GM19455 (cell line): ENCODE results near the gene TBCCD1.
A peak's percentile ranks its signal among the peaks of the same experiment; 100 is the strongest.

Experiments used
- ATAC-seq: cut with Tn5 transposase; IDR thresholded peaks from one replicate; pipeline ENCODE4 v1.9.1; 2021; ENCODE audit not compliant: unreplicated experiment

Gene TBCCD1, protein sequence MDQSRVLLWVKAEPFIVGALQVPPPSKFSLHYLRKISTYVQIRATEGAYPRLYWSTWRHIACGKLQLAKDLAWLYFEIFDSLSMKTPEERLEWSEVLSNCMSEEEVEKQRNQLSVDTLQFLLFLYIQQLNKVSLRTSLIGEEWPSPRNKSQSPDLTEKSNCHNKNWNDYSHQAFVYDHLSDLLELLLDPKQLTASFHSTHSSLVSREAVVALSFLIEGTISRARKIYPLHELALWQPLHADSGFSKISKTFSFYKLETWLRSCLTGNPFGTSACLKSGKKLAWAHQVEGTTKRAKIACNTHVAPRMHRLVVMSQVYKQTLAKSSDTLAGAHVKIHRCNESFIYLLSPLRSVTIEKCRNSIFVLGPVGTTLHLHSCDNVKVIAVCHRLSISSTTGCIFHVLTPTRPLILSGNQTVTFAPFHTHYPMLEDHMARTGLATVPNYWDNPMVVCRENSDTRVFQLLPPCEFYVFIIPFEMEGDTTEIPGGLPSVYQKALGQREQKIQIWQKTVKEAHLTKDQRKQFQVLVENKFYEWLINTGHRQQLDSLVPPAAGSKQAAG

DNA sequence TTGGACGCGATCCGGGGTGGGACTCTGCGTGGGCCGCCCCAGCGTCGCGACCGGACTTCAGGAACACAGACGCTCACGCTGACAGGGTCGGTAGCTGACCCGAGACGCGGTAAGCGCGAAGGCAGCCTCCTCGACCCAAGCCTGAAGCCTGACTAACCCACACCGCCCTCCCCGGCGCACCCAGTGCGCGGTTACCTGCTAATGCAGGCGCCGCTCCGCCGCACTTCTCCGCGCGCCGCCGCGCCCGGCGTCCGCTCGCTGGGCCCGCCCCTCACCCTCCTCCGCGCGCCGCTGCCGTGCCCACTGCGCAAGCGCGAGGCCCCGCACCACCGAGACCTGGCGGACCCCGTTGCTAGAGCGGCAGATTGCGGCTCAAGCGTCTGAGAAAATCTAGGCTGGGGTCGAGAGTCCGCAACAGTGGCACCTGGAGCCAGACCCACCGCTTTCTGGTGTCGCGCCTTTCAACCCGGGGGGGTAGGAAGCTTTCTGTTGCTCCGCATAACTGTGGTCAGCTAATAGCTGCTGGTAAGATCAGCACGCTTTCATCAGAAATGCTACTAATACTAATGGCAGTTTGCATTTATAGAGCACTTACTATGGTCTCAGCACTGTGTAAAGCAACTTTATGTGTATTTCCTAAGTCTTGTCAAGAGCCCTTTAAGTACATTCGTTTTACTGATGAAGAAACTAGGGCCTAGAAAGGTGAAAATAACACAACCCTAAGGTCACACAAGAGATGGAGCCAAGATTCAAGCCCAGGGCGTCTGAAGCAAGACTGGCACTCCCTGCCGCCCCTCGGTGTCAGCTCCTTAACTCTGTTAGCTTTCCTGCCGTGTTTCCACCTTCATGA is at the start of gene TBCCD1:
TBCCD1 (minus strand) TSS at position 268 of the 850 bp plus-strand sequence. CDS start 3,010 bp downstream, outside the sequence.
- ATAC-seq, result peak; percentile 47

DNA sequence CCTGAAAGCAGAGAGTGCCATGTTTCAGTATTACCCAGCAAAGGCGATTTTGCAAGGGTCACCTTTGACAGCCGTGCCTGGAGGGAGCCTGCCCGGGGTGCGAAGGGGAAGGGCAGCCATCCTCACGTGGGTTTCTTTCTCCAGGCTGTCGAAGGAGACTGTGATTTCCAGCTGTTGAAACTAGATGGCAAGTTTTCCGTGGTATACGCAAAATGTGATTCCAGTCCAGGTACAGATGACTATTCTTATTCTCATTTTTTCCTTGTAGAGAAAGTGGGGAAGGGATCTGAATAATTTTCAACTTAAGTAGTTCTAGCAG is 49.1 kb upstream of the TBCCD1 start:
- no peak for ATAC-seq

DNA sequence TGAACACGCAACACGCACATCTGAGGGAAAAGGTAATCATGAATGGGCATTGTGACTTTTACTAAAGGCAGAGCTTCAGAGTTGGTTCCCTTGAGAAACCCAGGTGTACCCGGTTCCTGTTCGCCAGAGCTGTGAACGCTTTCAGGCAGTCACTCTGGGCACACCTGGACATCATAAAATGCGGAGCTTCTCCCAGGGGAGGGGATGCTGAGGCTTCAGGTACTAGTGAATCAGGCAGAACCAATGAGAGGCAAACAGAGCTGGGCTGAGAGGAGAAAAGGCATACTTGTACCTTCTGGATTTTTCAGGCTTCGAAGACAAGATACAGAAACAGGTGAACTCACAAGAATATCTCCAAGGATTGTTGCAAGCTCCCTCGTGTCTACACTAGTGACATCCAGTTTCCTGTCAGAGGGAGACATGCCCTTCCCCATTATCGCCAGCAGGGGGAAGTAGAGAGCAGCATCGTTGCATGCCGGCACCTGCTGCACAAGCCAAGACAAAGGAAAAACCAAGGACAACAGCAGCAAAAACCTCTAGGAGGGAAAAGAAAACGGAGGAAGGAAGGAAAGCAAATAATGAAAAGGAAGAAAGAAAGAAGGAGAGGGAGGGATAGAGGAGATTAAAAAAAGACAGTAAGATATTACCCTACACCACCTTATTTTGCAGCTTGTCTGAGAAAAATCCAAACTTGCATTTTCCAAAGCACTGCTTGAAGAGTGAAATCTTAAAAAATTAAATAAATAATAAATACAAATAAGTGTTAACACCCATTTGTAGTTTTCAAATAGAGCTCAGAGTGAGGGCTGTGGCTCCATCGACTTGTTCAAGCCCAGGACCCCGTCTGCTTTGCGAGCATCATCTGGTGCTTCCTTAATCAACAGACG is 47.7 kb upstream of the TBCCD1 start:
- no peak for ATAC-seq

DNA sequence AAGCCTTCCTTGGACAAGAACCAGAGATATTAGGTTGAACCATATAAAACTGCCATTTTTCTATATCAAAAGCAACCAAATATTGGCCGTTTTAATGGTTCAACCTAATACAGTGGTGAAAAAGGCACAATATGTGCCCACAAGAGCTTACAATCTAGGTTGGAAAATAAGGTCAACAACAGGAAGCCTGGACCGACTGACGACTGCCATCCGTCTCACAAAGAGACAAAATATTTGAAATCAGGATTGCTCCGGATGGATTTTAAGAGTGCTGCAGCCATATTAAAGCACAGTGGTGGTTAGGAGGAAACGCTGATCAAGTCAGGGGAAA is 47.1 kb upstream of the TBCCD1 start:
- no peak for ATAC-seq

DNA sequence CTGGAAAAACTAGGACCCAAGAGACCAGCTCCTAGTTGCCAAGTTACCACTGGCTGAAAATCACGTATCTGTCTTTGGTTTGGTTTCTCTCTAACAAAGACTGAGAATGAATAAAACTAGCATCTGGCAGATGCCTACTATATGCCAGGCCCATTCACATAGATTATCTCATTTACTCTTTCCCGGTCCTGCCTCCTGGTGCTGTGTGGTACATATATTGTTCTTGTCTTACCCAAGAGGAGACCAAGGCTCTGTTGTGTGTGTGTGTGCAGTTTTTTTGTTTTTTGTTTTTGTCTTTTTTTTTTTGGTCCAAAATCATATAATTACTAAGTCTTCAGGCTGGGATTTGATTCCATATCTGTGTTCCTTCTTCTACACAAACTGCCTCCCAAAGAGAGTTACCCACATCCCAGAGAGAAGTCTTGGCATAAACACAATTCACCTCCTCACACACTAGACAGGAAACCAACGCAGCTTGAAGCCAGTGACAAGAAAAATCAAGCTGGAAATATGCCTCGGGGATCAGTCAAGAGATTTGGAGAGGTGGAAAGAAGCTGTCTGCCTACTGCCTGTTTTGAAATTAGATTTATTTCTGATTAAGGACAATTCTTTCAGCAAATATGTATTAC is 46.6 kb upstream of the TBCCD1 start:
- no peak for ATAC-seq

DNA sequence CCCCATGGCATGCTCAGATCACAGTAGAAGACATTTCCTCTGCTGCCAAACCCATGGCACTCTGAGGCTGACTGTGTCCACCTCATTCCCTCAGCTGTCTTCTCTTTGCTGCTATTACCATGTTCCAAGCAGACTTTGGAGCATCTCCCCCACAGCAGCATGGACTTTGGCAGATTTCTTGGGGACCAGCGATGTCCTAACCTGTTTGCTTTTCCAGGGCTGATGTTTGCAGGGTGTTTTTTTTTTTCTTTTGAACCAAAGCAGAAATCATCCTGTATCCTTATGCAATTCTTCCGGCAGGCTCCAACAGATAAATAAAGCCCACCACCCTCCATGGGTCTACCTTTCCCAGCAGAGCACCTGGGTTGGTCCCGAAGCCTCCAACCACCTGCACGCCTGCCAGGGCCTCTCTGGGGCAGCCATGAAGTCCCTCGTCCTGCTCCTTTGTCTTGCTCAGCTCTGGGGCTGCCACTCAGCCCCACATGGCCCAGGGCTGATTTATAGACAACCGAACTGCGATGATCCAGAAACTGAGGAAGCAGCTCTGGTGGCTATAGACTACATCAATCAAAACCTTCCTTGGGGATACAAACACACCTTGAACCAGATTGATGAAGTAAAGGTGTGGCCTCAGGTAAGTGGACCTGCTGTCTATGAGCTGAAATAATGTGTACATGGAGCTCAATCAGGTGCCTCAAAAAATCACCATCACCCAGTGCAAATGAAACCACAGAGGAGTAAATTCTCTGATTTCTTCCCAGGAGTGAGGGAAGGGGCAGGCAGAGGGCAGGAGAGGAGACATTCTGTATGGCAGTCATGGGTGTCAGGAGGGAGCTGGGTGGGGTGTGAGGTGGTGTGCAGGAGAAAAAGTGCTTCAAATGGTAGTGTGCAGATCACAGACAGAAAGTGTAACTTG is 45.8 kb upstream of the TBCCD1 start, which contains the start of gene AHSG:
AHSG (plus strand) TSS at position 340 of the 916 bp plus-strand sequence; CDS start at position 422, 82 bp downstream.
- no peak for ATAC-seq

DNA sequence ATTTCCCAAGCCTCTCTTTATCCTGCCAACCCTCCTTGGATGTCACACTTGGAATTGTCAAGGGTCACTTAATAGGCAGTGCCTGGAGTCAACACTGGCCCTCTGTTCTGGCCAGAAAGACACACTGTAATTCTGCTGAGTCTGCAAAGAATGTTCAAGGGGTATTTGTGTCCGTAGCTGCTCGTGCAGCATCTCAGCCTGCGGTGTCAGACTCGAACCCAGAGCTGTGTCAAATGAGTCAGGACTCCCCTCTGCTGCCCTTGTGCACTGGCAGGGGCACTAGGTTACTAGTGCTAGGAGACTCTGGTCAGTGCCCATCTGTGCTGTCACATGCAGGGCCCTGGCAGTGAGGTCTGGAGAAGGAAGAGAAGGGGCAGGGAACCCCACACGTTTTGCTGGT is 44.9 kb upstream of the TBCCD1 start:
- no peak for ATAC-seq

DNA sequence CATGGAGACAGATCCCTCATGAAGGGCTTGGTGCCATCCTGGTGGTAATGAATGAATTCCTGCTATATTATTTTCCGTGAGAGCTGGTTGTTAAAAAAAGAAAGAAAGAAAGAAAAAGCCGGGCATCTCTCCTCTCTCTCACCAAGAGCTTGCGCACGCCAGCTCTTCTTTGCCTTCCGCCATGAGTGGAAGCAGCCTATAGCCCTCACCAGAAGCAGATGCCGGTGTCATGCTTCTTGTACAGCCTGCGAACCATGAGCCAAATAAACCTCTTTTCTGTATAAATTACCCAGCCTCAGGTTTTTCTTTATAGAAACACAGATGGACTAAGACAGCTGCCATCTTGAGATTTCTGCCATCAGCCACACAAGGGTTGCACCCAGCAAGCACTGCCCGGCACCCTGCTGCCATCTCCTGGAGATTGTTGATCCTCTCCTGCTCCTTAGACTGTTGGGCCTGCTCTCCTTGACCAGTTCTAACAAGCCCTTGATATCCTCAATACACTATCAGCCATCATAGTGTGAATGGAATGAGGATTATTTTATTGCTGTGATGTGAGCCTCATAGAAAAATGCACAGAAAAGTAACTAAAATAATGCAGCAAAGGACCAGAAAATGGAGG is 42.2 kb upstream of the TBCCD1 start:
- no peak for ATAC-seq

DNA sequence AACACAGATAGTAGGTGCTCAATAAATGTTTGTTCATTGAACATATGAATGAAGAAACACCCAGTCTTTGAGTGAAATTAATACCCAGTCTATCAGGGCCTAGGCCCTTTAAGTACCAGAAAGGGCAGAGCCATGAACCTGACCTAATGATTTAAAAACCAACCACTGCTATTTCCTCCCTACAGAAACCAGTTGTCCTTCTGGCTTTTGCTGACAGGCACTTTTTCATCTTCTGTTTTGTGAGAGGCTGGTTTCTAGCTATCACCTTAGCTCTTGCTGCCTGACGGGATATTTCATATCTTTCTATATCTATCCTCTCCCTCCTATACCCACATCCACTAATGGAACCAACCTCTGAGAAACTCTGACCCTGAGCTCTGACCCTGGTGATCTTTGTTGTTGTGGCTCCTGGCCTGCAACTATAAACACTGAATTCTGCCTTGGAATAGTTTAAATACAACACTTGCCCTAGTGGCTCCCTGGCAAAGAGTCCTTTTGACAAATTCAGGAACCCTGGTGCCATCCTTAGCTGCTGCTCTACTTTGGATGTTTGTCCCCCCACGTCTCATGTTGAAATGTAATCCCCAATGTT is 41.6 kb upstream of the TBCCD1 start:
- no peak for ATAC-seq

DNA sequence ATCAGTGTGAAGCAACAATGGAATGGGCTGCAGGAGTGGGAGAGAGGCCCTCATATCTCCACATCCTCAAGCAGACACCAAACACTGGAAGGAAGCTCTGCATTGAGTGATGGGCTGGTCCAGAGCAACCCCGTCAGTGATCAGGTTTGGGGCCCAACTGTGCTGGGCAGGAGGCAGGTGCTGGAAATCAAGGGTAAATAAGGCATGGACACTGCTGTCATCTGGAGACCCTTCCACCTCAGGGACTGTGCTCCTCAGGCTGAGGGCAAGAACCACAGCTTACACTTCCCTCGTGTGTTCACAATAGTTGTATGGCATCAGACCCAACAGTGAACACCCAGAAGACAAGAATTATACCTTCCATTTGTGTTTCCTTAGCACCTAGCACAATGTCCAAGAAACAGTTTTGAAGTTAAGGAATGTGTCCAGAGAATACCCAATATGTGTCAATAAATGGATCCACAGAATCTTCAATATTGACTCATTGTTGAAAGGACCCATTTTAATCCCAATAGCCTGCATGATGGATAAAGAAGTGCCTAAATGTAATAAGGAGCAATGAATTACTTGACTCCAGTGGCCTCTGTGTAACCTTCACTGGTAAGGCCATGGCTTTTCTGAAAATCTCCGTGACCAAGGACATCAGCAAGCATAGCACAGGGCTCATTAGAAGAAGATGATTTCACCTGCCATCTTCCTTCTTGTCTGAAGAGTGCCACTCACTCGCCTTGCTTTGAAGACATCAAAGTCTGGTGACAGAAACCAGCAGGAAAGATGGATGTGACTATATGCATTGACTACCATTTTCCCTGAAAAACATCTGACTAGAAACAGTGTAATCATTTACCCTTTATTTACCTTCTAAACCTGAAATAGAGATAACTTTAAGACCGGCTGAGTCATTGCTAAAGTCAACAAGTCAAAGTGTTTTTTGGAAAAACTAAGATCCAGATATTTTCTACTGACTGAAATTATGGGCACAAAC is 38.7 kb upstream of the TBCCD1 start:
- ATAC-seq, result no peak

DNA sequence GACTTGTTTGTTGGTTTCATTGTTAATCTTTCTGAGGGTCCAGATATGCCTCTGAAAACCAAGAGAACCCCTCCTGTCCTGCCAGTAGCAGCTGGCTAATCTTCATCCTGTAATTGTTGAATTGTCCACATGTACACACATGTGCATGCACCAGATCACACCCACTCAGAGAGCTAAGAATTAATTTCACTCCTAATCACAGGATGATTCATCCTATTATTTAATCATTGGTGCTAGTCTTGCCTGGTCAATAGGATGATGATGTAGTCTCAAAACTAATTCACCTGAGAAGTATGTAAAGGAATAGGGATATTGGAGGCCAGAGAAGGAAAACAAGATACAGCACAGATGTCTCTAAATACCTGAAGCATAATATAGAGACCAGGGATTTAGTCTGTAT is 37.9 kb upstream of the TBCCD1 start:
- no peak for ATAC-seq

DNA sequence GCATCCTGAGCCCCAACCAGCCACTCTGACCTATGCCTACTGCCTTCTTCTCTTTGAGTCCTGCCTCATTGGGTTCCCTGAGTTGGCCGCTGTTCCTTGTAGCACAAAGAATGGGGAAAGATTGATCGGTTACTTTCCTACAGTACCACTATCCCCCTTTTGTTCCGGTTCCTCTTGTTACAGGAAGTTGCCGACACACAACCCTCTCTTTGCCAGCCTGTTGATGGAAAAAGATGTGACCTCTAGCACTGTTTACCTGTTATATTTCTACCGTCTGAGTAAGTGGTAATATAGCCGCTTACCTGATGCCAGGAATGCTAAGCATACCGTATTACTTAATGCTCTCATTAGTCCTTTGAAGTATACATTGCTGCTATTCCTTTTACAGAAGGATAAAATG is 36.0 kb upstream of the TBCCD1 start:
- no peak for ATAC-seq

DNA sequence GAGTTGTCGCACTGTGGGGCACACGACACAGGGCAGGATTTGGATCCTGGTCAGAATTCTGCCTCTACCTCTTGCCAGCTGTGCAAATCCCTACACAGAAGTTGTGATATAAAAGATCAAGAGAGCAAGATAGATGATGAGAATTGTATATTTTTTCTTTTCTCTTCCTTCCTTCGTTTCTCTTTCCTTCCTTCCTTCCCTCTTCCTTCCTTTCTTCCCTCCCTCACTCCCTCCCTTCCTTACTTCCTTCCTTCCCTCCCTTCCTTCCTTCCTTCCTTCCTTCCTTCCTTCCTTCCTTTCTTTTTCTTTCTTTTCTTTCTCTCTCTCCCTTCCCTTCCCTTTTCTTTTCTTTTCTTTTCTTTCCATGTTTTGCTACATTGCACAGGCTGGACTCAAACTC is 33.8 kb upstream of the TBCCD1 start:
- ATAC-seq, result no peak

DNA sequence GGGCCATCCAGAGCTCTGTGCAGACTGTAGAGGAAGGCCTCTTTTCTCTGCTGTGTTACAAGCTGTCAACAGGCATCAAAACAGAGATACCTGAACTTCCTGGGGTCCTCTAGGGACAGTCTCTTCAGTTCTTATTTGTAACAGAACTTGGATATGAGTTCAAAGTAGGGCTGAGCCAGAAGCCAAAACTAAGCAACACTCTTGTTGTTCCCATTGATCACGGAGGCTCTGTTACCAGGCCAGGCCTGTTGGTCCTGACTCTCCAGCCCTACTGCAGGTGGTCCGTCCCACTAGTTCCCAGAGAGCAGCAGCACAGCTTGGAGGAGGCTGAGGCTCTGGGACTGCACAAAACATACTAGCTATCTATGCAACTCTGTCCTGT is 32.6 kb upstream of the TBCCD1 start:
- no peak for ATAC-seq

DNA sequence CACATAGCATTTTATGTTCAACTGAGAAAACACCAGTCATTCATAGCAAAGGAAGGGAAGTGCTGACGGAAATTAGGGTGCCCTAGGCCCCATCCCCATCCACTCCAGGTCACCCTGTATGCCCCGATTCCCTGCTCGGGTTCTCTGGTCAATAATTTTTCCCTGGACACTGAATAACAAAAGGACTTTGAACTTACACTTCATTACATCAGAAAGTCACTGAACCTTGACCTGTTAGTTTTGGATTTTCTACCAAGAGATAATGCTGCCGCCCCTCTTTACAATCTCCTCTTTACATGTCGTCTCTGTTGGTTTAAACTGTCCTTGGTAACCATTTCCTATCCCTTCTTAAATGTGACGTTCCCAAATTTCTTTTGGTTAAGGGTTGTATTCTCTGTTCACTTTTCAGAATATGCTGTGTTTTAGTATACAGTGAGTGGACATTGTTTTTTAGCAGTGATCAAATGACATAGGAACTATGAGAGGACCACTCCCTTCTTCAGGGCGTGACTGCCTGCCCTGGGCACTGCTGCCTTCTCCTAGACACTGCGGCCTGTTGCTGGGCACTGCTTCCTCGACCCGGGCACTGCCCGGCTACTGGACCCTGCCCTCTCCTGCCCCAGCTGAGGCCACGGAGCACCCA is 32.1 kb upstream of the TBCCD1 start:
- ATAC-seq, result no peak

DNA sequence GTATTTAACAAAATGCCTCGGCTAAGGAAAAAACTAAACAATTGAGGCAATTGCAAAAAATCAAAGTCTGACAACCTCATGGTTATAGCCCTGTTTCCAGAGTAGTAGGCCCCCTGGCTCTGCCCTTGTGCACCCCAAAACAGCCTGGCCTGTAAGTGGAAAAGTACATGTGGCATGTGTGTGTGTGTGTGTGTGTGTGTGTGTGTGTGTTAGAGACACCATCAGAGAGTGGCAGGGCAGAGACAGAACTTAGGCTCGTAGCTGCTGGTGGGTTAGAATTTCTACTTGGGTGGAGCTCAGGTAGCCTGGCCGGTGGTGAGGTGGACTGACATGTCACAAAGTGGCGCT is 31.6 kb upstream of the TBCCD1 start:
- no peak for ATAC-seq

DNA sequence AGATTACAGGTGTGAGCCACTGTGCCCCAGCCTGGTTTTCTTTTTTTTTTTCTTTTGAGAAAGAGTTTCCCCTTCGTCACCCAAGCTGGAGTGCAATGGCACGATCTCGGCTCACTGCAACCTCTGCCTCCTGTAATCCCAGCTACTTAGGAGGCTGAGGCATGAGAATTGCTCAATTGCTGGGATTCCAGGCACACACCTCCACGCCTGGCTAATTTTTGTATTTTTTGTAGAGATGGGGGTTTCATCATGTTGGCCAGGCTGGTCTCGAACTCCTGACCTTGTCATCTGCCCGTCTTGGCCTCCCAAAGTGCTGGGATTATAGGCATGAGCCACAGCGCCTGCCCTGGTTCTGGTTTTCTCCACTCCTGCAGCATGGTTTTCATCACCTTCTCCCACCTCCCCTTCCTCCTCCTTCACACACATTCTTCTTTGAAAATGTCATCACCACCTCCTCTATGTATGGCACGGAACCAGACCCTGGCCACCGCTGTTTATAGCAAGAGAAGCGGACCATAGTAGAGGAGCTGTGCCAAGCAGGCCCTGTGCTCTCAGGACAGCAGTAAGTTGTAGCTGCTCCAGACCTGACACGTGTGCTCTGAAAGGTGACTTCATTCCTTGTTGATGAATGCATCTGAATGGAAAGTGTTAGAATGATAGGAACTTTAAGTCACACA is 31.1 kb upstream of the TBCCD1 start:
- no peak for ATAC-seq
